Endothelial cell of umbilical vein (primary cell): ENCODE results near the gene ADIPOR2. TPM values are rescaled to one million over a fixed set of nuclear protein-coding genes. Genes with fewer than 3 reads are reported as not detected.

Experiments
- BruUV-seq: library from RNA; stranded (reverse); fragments of 400-500 nt; replicated peaks from 2 replicates; lab custom pipeline; 2021; lab: Mats Ljungman, UMichigan
- CTCF ChIA-PET: fragments of 300-600, 350-600 bp; sonication (Branson Sonifier 250); formaldehyde crosslinking; loops from one replicate; lab custom pipeline; 2021; ENCODE audit warnings: antibody characterized with exemption, inconsistent platforms; lab: Charles Lee
- POLR2A ChIA-PET: fragments of 300-600, 350-600 bp; sonication (Branson Sonifier 250); formaldehyde crosslinking; loops from one replicate; lab custom pipeline; 2021; ENCODE audit warnings: antibody characterized with exemption, inconsistent platforms; lab: Charles Lee
- DNase-seq: peaks from one replicate; pipeline ENCODE4 v3.0.0-alpha.2; 2011; ENCODE audit warnings: low read depth, low spot score
- FAIRE-seq: peaks from 2 replicates; lab custom pipeline; 2011; peaks lifted over from hg19 to GRCh38; lab: Jason Lieb, UNC
- H2AFZ ChIP-seq: 2 replicates; pipeline ENCODE4 v1.6.0; 2012; ENCODE audit warnings: low read depth, low read length, control low read depth, inconsistent platforms
- H3K27ac ChIP-seq: 2 replicates; pipeline ENCODE4 v1.5.1; 2011; ENCODE audit warnings: low read depth, mild to moderate bottlenecking, control low read depth, low read length, moderate library complexity; ENCODE audit not compliant: insufficient read depth
- H3K27me3 ChIP-seq, 2 experiments: 2 replicates each; pipeline versions ENCODE4 v1.6.0 to v1.6.1; 2011; ENCODE audit warnings: low read length in 2 of 2, mixed read lengths in 1 of 2; ENCODE audit not compliant: control insufficient read depth in 2 of 2, insufficient read depth in 2 of 2
- H3K36me3 ChIP-seq, 2 experiments: 2 replicates in 1 of 2; 3 replicates in 1 of 2; pipeline ENCODE4 v1.5.1; 2011; ENCODE audit warnings: low read length in 2 of 2, mild to moderate bottlenecking in 1 of 2, moderate library complexity in 1 of 2; ENCODE audit not compliant: control insufficient read depth in 2 of 2, insufficient read depth in 2 of 2; ENCODE audit errors: extremely low read depth in 1 of 2
- H3K4me1 ChIP-seq: 3 replicates; pipeline ENCODE4 v1.5.1; 2011; ENCODE audit warnings: mild to moderate bottlenecking, low read length; ENCODE audit not compliant: control insufficient read depth, insufficient read depth; ENCODE audit errors: extremely low read depth
- H3K4me2 ChIP-seq: 2 replicates; pipeline ENCODE4 v1.6.1; 2011; ENCODE audit warnings: low read length, control low read depth, mixed read lengths; ENCODE audit not compliant: insufficient read depth
- H3K4me3 ChIP-seq, 3 experiments: fragments of 200-600 bp in 1 of 3; sonication (generic), shearing (Covaris generic) in 1 of 3; replicated peaks in 1 of 3; 2 replicates each; pipeline ENCODE4 v1.5.1; 2011 to 2016; ENCODE audit warnings: control low read depth in 3 of 3, low read length in 3 of 3, mild to moderate bottlenecking in 2 of 3, inconsistent platforms in 1 of 3, low read depth in 1 of 3, moderate library complexity in 1 of 3; ENCODE audit not compliant: insufficient read depth in 1 of 3
- H3K79me2 ChIP-seq: 2 replicates; pipeline ENCODE4 v1.6.0; 2012; ENCODE audit warnings: low read length, inconsistent platforms; ENCODE audit not compliant: control insufficient read depth, insufficient read depth
- H3K9ac ChIP-seq: replicated peaks from 2 replicates; pipeline ENCODE3; 2011; ENCODE audit warnings: low read length, control low read depth; ENCODE audit not compliant: insufficient read depth; ENCODE audit errors: extremely low read depth
- H3K9me1 ChIP-seq: replicated peaks from 3 replicates; pipeline ENCODE4 v1.6.0; 2011; ENCODE audit warnings: mild to moderate bottlenecking, low read length; ENCODE audit not compliant: control insufficient read depth, insufficient read depth; ENCODE audit errors: extremely low read depth
- H3K9me3 ChIP-seq: replicated peaks from 2 replicates; pipeline ENCODE4 v1.5.1; 2012; ENCODE audit warnings: low read length, inconsistent platforms; ENCODE audit not compliant: control insufficient read depth, insufficient read depth
- H4K20me1 ChIP-seq: replicated peaks from 2 replicates; pipeline ENCODE3; 2011; ENCODE audit warnings: mild to moderate bottlenecking, low read length; ENCODE audit not compliant: control insufficient read depth, insufficient read depth; ENCODE audit errors: extremely low read depth
- CTCF ChIP-seq, 2 donors: IDR thresholded peaks; 1 replicate in 1 of 2; 2 replicates in 1 of 2; pipeline ENCODE4 v1.5.1; 2011; ENCODE audit warnings: low read length in 2 of 2, mild to moderate bottlenecking in 2 of 2, moderate library complexity in 2 of 2, control low read depth in 1 of 2, inconsistent platforms in 1 of 2, low read depth in 1 of 2; ENCODE audit not compliant: insufficient read depth in 1 of 2; ENCODE audit errors: extremely low read depth in 1 of 2
- EZH2 ChIP-seq: IDR thresholded peaks from 2 replicates; pipeline ENCODE4 v1.6.1; 2012; ENCODE audit warnings: borderline replicate concordance, low read depth, mild to moderate bottlenecking, moderate library complexity, low read length, inconsistent platforms; ENCODE audit not compliant: severe bottlenecking
- FOS ChIP-seq: IDR thresholded peaks from 2 replicates; pipeline ENCODE4 v1.6.1; 2011; ENCODE audit warnings: mild to moderate bottlenecking, low read length, moderate library complexity, borderline replicate concordance; ENCODE audit not compliant: insufficient read depth
- GATA2 ChIP-seq: IDR thresholded peaks from 2 replicates; pipeline ENCODE4 v1.7.0; 2011; ENCODE audit warnings: low read depth, mild to moderate bottlenecking, moderate library complexity, mixed read lengths, low read length; ENCODE audit not compliant: insufficient read length, insufficient read depth
- JUN ChIP-seq: IDR thresholded peaks from 2 replicates; pipeline ENCODE4 v1.6.1; 2011; ENCODE audit warnings: borderline replicate concordance, low read depth; ENCODE audit not compliant: insufficient read length, insufficient read depth
- MAX ChIP-seq: IDR thresholded peaks from 2 replicates; pipeline ENCODE4 v1.6.1; 2011; ENCODE audit not compliant: insufficient read depth, insufficient read length
- MYC ChIP-seq: IDR thresholded peaks from one replicate; pipeline ENCODE4 v1.6.1; 2011; ENCODE audit warnings: mild to moderate bottlenecking, low read depth, low read length
- POLR2A ChIP-seq: IDR thresholded peaks from 2 replicates; pipeline ENCODE4 v1.6.1; 2012; ENCODE audit warnings: low read depth, mild to moderate bottlenecking, control low read depth, low read length
- POLR2AphosphoS5 ChIP-seq: IDR thresholded peaks from 2 replicates; pipeline ENCODE4 v1.6.1; 2012; ENCODE audit warnings: low read depth, mild to moderate bottlenecking, control low read depth, low read length, moderate library complexity; ENCODE audit not compliant: insufficient read depth
- dilution Hi-C: fragments of 300-500 bp; cut with MboI; formaldehyde crosslinking; loops from one replicate; pipeline ENCODE4 v1.15.0; 2019; ENCODE audit warnings: low sequenced_read_pairs; ENCODE audit not compliant: extremely low pct_ligation_motif_present
- intact Hi-C: fragments of 100-400 bp; cut with micrococcal nuclease; formaldehyde crosslinking; loops from one replicate; pipeline ENCODE4 v1.10.0; 2022
- polyA plus RNA-seq, 4 experiments: library from polyadenylated mRNA; depleted of rRNA in 3 of 4; stranded (reverse) in 3 of 4; unstranded in 1 of 4; fragments of >200 nt; gene quantifications; 2 replicates each; pipeline versions ENCODE4 v1.2.1 to v1.2.3, GENCODE V29; 2011 to 2012; ENCODE audit warnings: missing spikeins in 1 of 4
- total RNA-seq: library from RNA; stranded (reverse); gene quantifications from 2 replicates; pipeline ENCODE4 v1.2.3, GENCODE V29; 2021

ADIPOR2 gene
- total and polyA plus RNA-seq, 2 donors (not counting 3 experiments of a cell fraction or from before 2014, with no cell fraction given) = 22.5 to 57.3 TPM

GRCh38 chr12:1716911-1717310 is 26.0 kb downstream of the ADIPOR2 start:
- intact Hi-C loops (no loop called here), dilution Hi-C loops (no loop called here)
- no peak for FAIRE-seq
- BruUV-seq = no TSS peak
- POLR2A ChIA-PET = no interaction called here
- Histone ChIP-seq H2AFZ (no peak overlapping the region), H3K79me2 (peaks cover 64% of the 10 kb centered on the region), H3K9me3 (no peaks in the 10 kb centered on the region), H4K20me1 (no peaks in the 10 kb centered on the region), H3K4me2 (no peak overlapping the region), H3K9me1 (no peaks in the 10 kb centered on the region), H3K27me3 (no peaks in the 10 kb centered on the region), H3K36me3 (no peaks in the 10 kb centered on the region), H3K9ac (no peak overlapping the region), H3K4me3 (no peak overlapping the region), H3K4me1 (no peaks in the 10 kb centered on the region), H3K27ac (no peak overlapping the region)
- TF ChIP-seq EZH2 (no peak), POLR2AphosphoS5 (no peak), CTCF (IDR thresholded peaks at IDR 0.05; ENCODE audit: extremely low read depth in 1 of 2, insufficient read depth in 1 of 2, low read depth in 1 of 2, low read length in 2 of 2) (no peak), FOS (no peak)
- no peak for DNase-seq
- CTCF ChIA-PET = interaction anchor here (1.0 kb wide), 1 partner anchor 35 kb away, joined by 3 read pairs; no protein-coding TSS in a partner anchor

GRCh38 chr12:1719139-1719538 is 28.3 kb downstream of the ADIPOR2 start:
- dilution Hi-C loops = no loop called here
- Histone ChIP-seq H3K4me3 (no peak overlapping the region), H2AFZ (no peak overlapping the region), H3K79me2 (peaks cover 67% of the 10 kb centered on the region), H3K36me3 (no peaks in the 10 kb centered on the region), H3K4me2 (no peak overlapping the region), H3K9me3 (no peaks in the 10 kb centered on the region), H3K9me1 (no peaks in the 10 kb centered on the region), H3K27me3 (no peaks in the 10 kb centered on the region), H3K9ac (no peak overlapping the region), H4K20me1 (no peaks in the 10 kb centered on the region), H3K27ac (no peak overlapping the region), H3K4me1 (no peaks in the 10 kb centered on the region)
- no TSS peak for BruUV-seq
- ChIA-PET POLR2A (interaction anchor here (1.1 kb wide), 1 partner anchor 66 kb away, joined by 5 read pairs; no protein-coding TSS in a partner anchor), CTCF (no interaction called here)
- no peak for DNase-seq
- intact Hi-C loops = no loop called here
- FAIRE-seq = no peak
- TF ChIP-seq FOS (no peak), GATA2 (no peak), POLR2A (no peak), MAX (no peak), MYC (no peak), JUN (no peak), EZH2 (no peak)
